ENCODE results near the gene DFFA. TPM values are rescaled to one million over a fixed set of nuclear protein-coding genes. Genes with fewer than 3 reads are reported as not detected.
"Not testable (repeated sequence)": the region's sequence is repeated elsewhere in the genome, so short reads cannot be mapped to it uniquely, and the experiment has no call there.

DFFA gene
- total RNA-seq, 1 experiment from 2014 or later = 80.2 TPM

- no peaks in the 10 kb centered on the region for H3K27me3 ChIP-seq (replicated peaks; ENCODE audit: control insufficient read depth, insufficient read depth, low read length)
- no peaks in the 10 kb centered on the region for H3K9me3 Mint-ChIP-seq (ENCODE audit: unreplicated experiment)
- CTCF ChIA-PET = interaction anchor here (1.0 to 2.7 kb wide), 7 partner anchors 19 to 77 kb away, joined by 3 to 23 read pairs (median 3); partner anchors contain the start of genes CORT and PGD
- no peaks in the 10 kb centered on the region; the same call in 1 of the 2 replicates for H3K36me3 ChIP-seq (ENCODE audit: control insufficient read depth, insufficient read depth, low read length)
- TF ChIP-seq CTCF (IDR thresholded peaks at IDR 0.05; ENCODE audit: insufficient read depth in 1 of 2, low read depth in 1 of 2, low read length in 1 of 2, severe bottlenecking in 1 of 2, unreplicated experiment in 1 of 2) = peak; percentile 72 to 90
- POLR2A ChIA-PET = interaction anchor here (0.5 to 1.9 kb wide), 2 partner anchors 32 to 42 kb away, joined by 3 to 8 read pairs; partner anchors contain the start of gene PGD
- peak within 1 kb of the TSS; percentile 60 for H3K4me3 ChIP-seq (ENCODE audit: low read depth, low read length)
- H3K4me1 ChIP-seq = peaks cover 23% of the 10 kb centered on the region
- H3K4me3 Mint-ChIP-seq (ENCODE audit: unreplicated experiment) = peak within 1 kb of the TSS; percentile 96
- TSS peak; percentile 62 for BruUV-seq (replicated peaks)
- DNase-seq = peak; percentile 88 to 95
- H3K4me1 Mint-ChIP-seq (ENCODE audit: low read depth, unreplicated experiment) = peaks cover 11% of the 10 kb centered on the region
- peak within 1 kb of the TSS; percentile 87 for H3K27ac Mint-ChIP-seq (ENCODE audit: unreplicated experiment)
- intact Hi-C loops (cut with micrococcal nuclease; ENCODE audit: unreplicated experiment) = loop anchor here (1.0 kb wide), 1 partner anchor 64 kb away; no protein-coding TSS in a partner anchor
- peaks cover 7% of the 10 kb centered on the region for H3K36me3 Mint-ChIP-seq (ENCODE audit: insufficient read depth, unreplicated experiment)
- H3K9me3 ChIP-seq = no peaks in the 10 kb centered on the region
- no peaks in the 10 kb centered on the region for H3K27me3 Mint-ChIP-seq (ENCODE audit: insufficient read depth, unreplicated experiment)
Observed at GRCh38 chr1:10430216-10431069, 41.9 kb downstream of the DFFA start, which contains the start of gene CENPS. Gene CENPS (plus strand): TSS chr1:10430433. CDS start chr1:10430518, 85 bp downstream.

GRCh38 chr1:10429868-10430215, 42.5 kb downstream of the DFFA start:
- no peak for TF ChIP-seq CTCF (IDR thresholded peaks at IDR 0.05; ENCODE audit: insufficient read depth in 1 of 2, low read depth in 1 of 2, low read length in 1 of 2, severe bottlenecking in 1 of 2, unreplicated experiment in 1 of 2)
- Histone ChIP-seq H3K9me3 (no peaks in the 10 kb centered on the region), H3K27me3 (replicated peaks; ENCODE audit: control insufficient read depth, insufficient read depth, low read length) (no peaks in the 10 kb centered on the region), H3K4me3 (ENCODE audit: low read depth, low read length) (peak overlapping the region; percentile 60), H3K4me1 (peaks cover 25% of the 10 kb centered on the region), H3K36me3 (ENCODE audit: control insufficient read depth, insufficient read depth, low read length) (no peaks in the 10 kb centered on the region; the same call in 1 of the 2 replicates)
- H3K27ac Mint-ChIP-seq (ENCODE audit: unreplicated experiment) = peak overlapping the region; percentile 87
- H3K27me3 Mint-ChIP-seq (ENCODE audit: insufficient read depth, unreplicated experiment) = no peaks in the 10 kb centered on the region
- peaks cover 7% of the 10 kb centered on the region for H3K36me3 Mint-ChIP-seq (ENCODE audit: insufficient read depth, unreplicated experiment)
- POLR2A ChIA-PET = interaction anchor here (1.9 kb wide), 1 partner anchor 31 kb away, joined by 8 read pairs; the partner anchor contains the start of gene PGD
- no TSS peak for BruUV-seq (replicated peaks)
- CTCF ChIA-PET = interaction anchor here (1.0 to 2.7 kb wide), 5 partner anchors 31 to 77 kb away, joined by 3 to 23 read pairs (median 4); partner anchors contain the start of gene PGD
- peaks cover 11% of the 10 kb centered on the region for H3K4me1 Mint-ChIP-seq (ENCODE audit: low read depth, unreplicated experiment)
- no peaks in the 10 kb centered on the region for H3K9me3 Mint-ChIP-seq (ENCODE audit: unreplicated experiment)
- intact Hi-C loops (cut with micrococcal nuclease; ENCODE audit: unreplicated experiment) = loop anchor here (1.0 to 5.0 kb wide), 2 partner anchors 64 to 478 kb away; no protein-coding TSS in a partner anchor
- peak overlapping the region; percentile 96 for H3K4me3 Mint-ChIP-seq (ENCODE audit: unreplicated experiment)
- DNase-seq = no peak

GRCh38 chr1:10428984-10429383, 43.3 kb downstream of the DFFA start:
- DNase-seq = no peak
- H3K4me3 Mint-ChIP-seq (ENCODE audit: unreplicated experiment) = peak overlapping the region; percentile 96

GRCh38 chr1:10426535-10426848, 45.8 kb downstream of the DFFA start:
- POLR2A ChIA-PET; H3K36me3 Mint-ChIP-seq (ENCODE audit: insufficient read depth, unreplicated experiment); H3K36me3 ChIP-seq (ENCODE audit: control insufficient read depth, insufficient read depth, low read length); H3K4me3 Mint-ChIP-seq (ENCODE audit: unreplicated experiment); H3K9me3 ChIP-seq; H3K27me3 ChIP-seq (replicated peaks; ENCODE audit: control insufficient read depth, insufficient read depth, low read length); CTCF ChIA-PET; BruUV-seq (replicated peaks); H3K9me3 Mint-ChIP-seq (ENCODE audit: unreplicated experiment); DNase-seq; H3K27ac Mint-ChIP-seq (ENCODE audit: unreplicated experiment); H3K27me3 Mint-ChIP-seq (ENCODE audit: insufficient read depth, unreplicated experiment); H3K4me3 ChIP-seq (ENCODE audit: low read depth, low read length): not testable (repeated sequence)
- peaks cover 11% of the 10 kb centered on the region for H3K4me1 Mint-ChIP-seq (ENCODE audit: low read depth, unreplicated experiment)
- intact Hi-C loops (cut with micrococcal nuclease; ENCODE audit: unreplicated experiment) = loop anchor here (5.0 kb wide), 1 partner anchor 474 kb away; no protein-coding TSS in a partner anchor
- peaks cover 25% of the 10 kb centered on the region for H3K4me1 ChIP-seq

More at GRCh38 chr1:10428984-10429383, 43.3 kb downstream of the DFFA start:
- Mint-ChIP-seq H3K27me3 (ENCODE audit: insufficient read depth, unreplicated experiment) (no peaks in the 10 kb centered on the region), H3K9me3 (ENCODE audit: unreplicated experiment) (no peaks in the 10 kb centered on the region), H3K27ac (ENCODE audit: unreplicated experiment) (no peak overlapping the region), H3K4me1 (ENCODE audit: low read depth, unreplicated experiment) (peaks cover 11% of the 10 kb centered on the region), H3K36me3 (ENCODE audit: insufficient read depth, unreplicated experiment) (peaks cover 7% of the 10 kb centered on the region)
- BruUV-seq (replicated peaks) = no TSS peak
- H3K27me3 ChIP-seq (replicated peaks; ENCODE audit: control insufficient read depth, insufficient read depth, low read length) = no peaks in the 10 kb centered on the region
- H3K9me3 ChIP-seq = no peaks in the 10 kb centered on the region
- ChIA-PET CTCF (interaction anchor here (0.9 to 2.7 kb wide), 2 partner anchors 51 to 65 kb away, joined by 3 to 23 read pairs; no protein-coding TSS in a partner anchor), POLR2A (no interaction called here)
- intact Hi-C loops (cut with micrococcal nuclease; ENCODE audit: unreplicated experiment) = loop anchor here (1.0 to 5.0 kb wide), 4 partner anchors 30 to 477 kb away; partner anchors contain the start of gene PGD
- no peak overlapping the region for H3K4me3 ChIP-seq (ENCODE audit: low read depth, low read length)
- TF ChIP-seq CTCF (IDR thresholded peaks at IDR 0.05; ENCODE audit: insufficient read depth in 1 of 2, low read depth in 1 of 2, low read length in 1 of 2, severe bottlenecking in 1 of 2, unreplicated experiment in 1 of 2) = no peak
- no peaks in the 10 kb centered on the region; the same call in 1 of the 2 replicates for H3K36me3 ChIP-seq (ENCODE audit: control insufficient read depth, insufficient read depth, low read length)
- peaks cover 25% of the 10 kb centered on the region for H3K4me1 ChIP-seq

All from Caco-2 (cell line).